ENCODE results near the gene KANK4.

Gene KANK4

GRCh38 chr1:62281922-62282555 is 37.2 kb downstream of the KANK4 start:
- peaks cover 19 to 24% of the 10 kb centered on the region in 2 donors for H3K27me3 Mint-ChIP-seq
- DNase-seq = no peak
- H3K9me3 Mint-ChIP-seq = peaks cover 0 to 4% of the 10 kb centered on the region in 2 donors
- no peaks in the 10 kb centered on the region for H3K4me1 Mint-ChIP-seq
- H3K27ac Mint-ChIP-seq = no peak overlapping the region
- H3K4me3 Mint-ChIP-seq = no peak overlapping the region
- no peaks in the 10 kb centered on the region for H3K36me3 Mint-ChIP-seq
- ATAC-seq (replicated peaks) = no peak

- Mint-ChIP-seq H3K36me3 (no peaks in the 10 kb centered on the region), H3K27me3 (peaks cover 9 to 13% of the 10 kb centered on the region in 2 donors), H3K27ac (no peak overlapping the region), H3K9me3 (peaks cover 0 to 4% of the 10 kb centered on the region in 2 donors), H3K4me1 (no peaks in the 10 kb centered on the region), H3K4me3 (no peak overlapping the region)
- no peak for ATAC-seq (replicated peaks)
- DNase-seq = no peak
These were observed 38.2 kb downstream of the KANK4 start for GRCh38 chr1:62280960-62281465.

GRCh38 chr1:62280150-62280549 is 39.1 kb downstream of the KANK4 start:
- peaks cover 5 to 7% of the 10 kb centered on the region in 2 donors for H3K27me3 Mint-ChIP-seq
- H3K4me3 Mint-ChIP-seq = no peak overlapping the region
- peaks cover 0 to 4% of the 10 kb centered on the region in 2 donors for H3K9me3 Mint-ChIP-seq
- no peaks in the 10 kb centered on the region for H3K4me1 Mint-ChIP-seq
- no peak for DNase-seq
- no peak overlapping the region for H3K27ac Mint-ChIP-seq
- no peaks in the 10 kb centered on the region for H3K36me3 Mint-ChIP-seq
- no peak for ATAC-seq (replicated peaks)

- Mint-ChIP-seq H3K9me3 (peaks cover 0 to 4% of the 10 kb centered on the region in 2 donors), H3K27me3 (peaks cover 0 to 5% of the 10 kb centered on the region in 2 donors), H3K4me3 (no peak overlapping the region), H3K27ac (no peak overlapping the region), H3K4me1 (peaks cover 14% of the 10 kb centered on the region in 2 donors), H3K36me3 (no peaks in the 10 kb centered on the region)
- ATAC-seq (replicated peaks) (no peak), DNase-seq (no peak)
These were observed 42.4 kb downstream of the KANK4 start for GRCh38 chr1:62276791-62277190.

- ATAC-seq (replicated peaks) = no peak
- Mint-ChIP-seq H3K27ac (no peak overlapping the region), H3K4me1 (peaks cover 19 to 23% of the 10 kb centered on the region in 2 donors), H3K9me3 (peaks cover 0 to 2% of the 10 kb centered on the region in 2 donors), H3K4me3 (no peak overlapping the region), H3K27me3 (peaks cover 0 to under 1% of the 10 kb centered on the region in 2 donors), H3K36me3 (no peaks in the 10 kb centered on the region)
- DNase-seq = no peak
These were observed 44.4 kb downstream of the KANK4 start for GRCh38 chr1:62274496-62275485.

- Mint-ChIP-seq H3K4me1 (peaks cover 19 to 23% of the 10 kb centered on the region in 2 donors), H3K27ac (no peak overlapping the region), H3K27me3 (no peaks in the 10 kb centered on the region), H3K36me3 (no peaks in the 10 kb centered on the region), H3K9me3 (peaks cover 0 to 2% of the 10 kb centered on the region in 2 donors), H3K4me3 (no peak overlapping the region)
- DNase-seq (no peak), ATAC-seq (replicated peaks) (no peak)
These were observed 45.3 kb downstream of the KANK4 start for GRCh38 chr1:62273953-62274352.

GRCh38 chr1:62271948-62272728 is 47.1 kb downstream of the KANK4 start:
- Mint-ChIP-seq H3K36me3 (no peaks in the 10 kb centered on the region), H3K9me3 (no peaks in the 10 kb centered on the region), H3K4me3 (peak overlapping the region in 1 of 2 donors; percentile 31), H3K27ac (peak overlapping the region; percentile 47), H3K27me3 (no peaks in the 10 kb centered on the region), H3K4me1 (peaks cover 19 to 23% of the 10 kb centered on the region in 2 donors)
- peak; percentile 7 for DNase-seq
- ATAC-seq (replicated peaks) = peak; percentile 77 to 85

GRCh38 chr1:62271134-62271533 is 48.1 kb downstream of the KANK4 start:
- Mint-ChIP-seq H3K4me3 (no peak overlapping the region), H3K36me3 (no peaks in the 10 kb centered on the region), H3K4me1 (peaks cover 19 to 23% of the 10 kb centered on the region in 2 donors), H3K27ac (no peak overlapping the region), H3K9me3 (peaks cover 0 to 2% of the 10 kb centered on the region in 2 donors), H3K27me3 (no peaks in the 10 kb centered on the region)
- DNase-seq = no peak
- no peak for ATAC-seq (replicated peaks)

GRCh38 chr1:62269851-62270495 is 49.3 kb downstream of the KANK4 start:
- no peak for DNase-seq
- H3K27ac Mint-ChIP-seq = no peak overlapping the region
- no peak for ATAC-seq (replicated peaks)
- peaks cover 0 to 2% of the 10 kb centered on the region in 2 donors for H3K9me3 Mint-ChIP-seq
- H3K4me1 Mint-ChIP-seq = peaks cover 19 to 23% of the 10 kb centered on the region in 2 donors
- H3K36me3 Mint-ChIP-seq = no peaks in the 10 kb centered on the region
- H3K27me3 Mint-ChIP-seq = no peaks in the 10 kb centered on the region
- no peak overlapping the region for H3K4me3 Mint-ChIP-seq

GRCh38 chr1:62269439-62269838 is 49.8 kb downstream of the KANK4 start:
- Mint-ChIP-seq H3K27me3 (no peaks in the 10 kb centered on the region), H3K4me1 (peaks cover 19 to 23% of the 10 kb centered on the region in 2 donors), H3K36me3 (no peaks in the 10 kb centered on the region), H3K4me3 (no peak overlapping the region), H3K9me3 (peaks cover 0 to 2% of the 10 kb centered on the region in 2 donors), H3K27ac (no peak overlapping the region)
- no peak for ATAC-seq (replicated peaks)
- no peak for DNase-seq

- H3K27ac Mint-ChIP-seq = no peak overlapping the region
- peaks cover 0 to 2% of the 10 kb centered on the region in 2 donors for H3K9me3 Mint-ChIP-seq
- peaks cover 13 to 23% of the 10 kb centered on the region in 2 donors for H3K4me1 Mint-ChIP-seq
- no peaks in the 10 kb centered on the region for H3K27me3 Mint-ChIP-seq
- H3K4me3 Mint-ChIP-seq = no peak overlapping the region
- no peaks in the 10 kb centered on the region for H3K36me3 Mint-ChIP-seq
- ATAC-seq (replicated peaks) (no peak), DNase-seq (no peak)
These were observed 50.9 kb downstream of the KANK4 start for GRCh38 chr1:62268315-62268714.

- no peak for DNase-seq
- no peak overlapping the region for H3K27ac Mint-ChIP-seq
- H3K9me3 Mint-ChIP-seq = peaks cover 0 to 2% of the 10 kb centered on the region in 2 donors
- H3K4me1 Mint-ChIP-seq = peaks cover 0 to 4% of the 10 kb centered on the region in 2 donors
- peaks cover 7 to 8% of the 10 kb centered on the region in 2 donors for H3K27me3 Mint-ChIP-seq
- ATAC-seq (replicated peaks) = peak in 1 of 2 donors; percentile 27
- H3K4me3 Mint-ChIP-seq = no peak overlapping the region
- H3K36me3 Mint-ChIP-seq = no peaks in the 10 kb centered on the region
These were observed 53.0 kb downstream of the KANK4 start for GRCh38 chr1:62265956-62266935.
